GM12801 (cell line): ENCODE measurements around the gene P2RX7.
A peak's percentile ranks its signal among the peaks of the same experiment; 100 is the strongest.

ENCODE experiments used
- CTCF ChIP-seq: IDR thresholded peaks from one replicate; pipeline ENCODE4 v1.5.1; 2011; ENCODE audit warnings: control low read depth; ENCODE audit not compliant: insufficient read length; ENCODE audit errors: extremely low read depth

P2RX7 gene

GRCh38 chr12:121228919-121229665, 96.4 kb downstream of the P2RX7 start:
- TF ChIP-seq CTCF, result no peak

- peak; percentile 35 for TF ChIP-seq CTCF
Observed at GRCh38 chr12:121229826-121230537, 97.3 kb downstream of the P2RX7 start.

GRCh38 chr12:121230538-121230907, 97.8 kb downstream of the P2RX7 start:
- TF ChIP-seq CTCF, result no peak

GRCh38 chr12:121232163-121232562, 99.5 kb downstream of the P2RX7 start:
- no peak for TF ChIP-seq CTCF

GRCh38 chr12:121232977-121233627, 100.4 kb downstream of the P2RX7 start:
- TF ChIP-seq CTCF, result no peak

GRCh38 chr12:121233628-121234020, 100.9 kb downstream of the P2RX7 start:
- TF ChIP-seq CTCF, result no peak

- TF ChIP-seq CTCF, result no peak
Observed at GRCh38 chr12:121236776-121237175, 104.1 kb downstream of the P2RX7 start.
